ENCODE results near the gene C1orf141.

GRCh38 chr1:67072749-67073148 lies 62.0 kb downstream of the C1orf141 start:
- TF ChIP-seq CTCF (IDR thresholded peaks at IDR 0.05), result no peak
- no peak for TF ChIP-seq POLR2A (IDR thresholded peaks at IDR 0.05)
